HL-60 (cell line): Measurements from ENCODE around the gene CNIH2.

Experiments used
- DNase-seq, 2 experiments: peaks; one replicate each; pipeline ENCODE4 v3.0.0-alpha.2; 2010 to 2020; ENCODE audit warnings: low read depth in 1 of 2, low spot score in 1 of 2
- H3K27ac ChIP-seq: fragments of 250-450 bp; sonication (Bioruptor Pico); replicated peaks from 2 replicates; pipeline ENCODE4 v1.5.1; 2020; ENCODE audit warnings: mild to moderate bottlenecking, moderate library complexity
- H3K27me3 ChIP-seq: fragments of 250-450 bp; sonication (Bioruptor Pico); 2 replicates; pipeline ENCODE4 v1.5.1; 2021; ENCODE audit warnings: mild to moderate bottlenecking, moderate library complexity; ENCODE audit not compliant: insufficient read depth, poor library complexity, severe bottlenecking
- H3K4me3 ChIP-seq: replicated peaks from 2 replicates; pipeline ENCODE4 v1.5.1; 2011; ENCODE audit warnings: mild to moderate bottlenecking, control low read depth, low read length; ENCODE audit not compliant: insufficient read depth
- CTCF ChIP-seq: IDR thresholded peaks from one replicate; pipeline ENCODE4 v1.5.1; 2011; ENCODE audit warnings: low read length, control low read depth, inconsistent platforms; ENCODE audit not compliant: insufficient read depth
- GABPA ChIP-seq: IDR thresholded peaks from 2 replicates; pipeline ENCODE4 v1.6.1; 2012; ENCODE audit warnings: low read depth
- POLR2AphosphoS5 ChIP-seq: IDR thresholded peaks from 2 replicates; pipeline ENCODE4 v1.6.1; 2012; ENCODE audit warnings: low read depth
- REST ChIP-seq: IDR thresholded peaks from 2 replicates; pipeline ENCODE4 v1.6.1; 2012; ENCODE audit warnings: low read depth; ENCODE audit not compliant: insufficient replicate concordance
- SPI1 ChIP-seq: IDR thresholded peaks from 2 replicates; pipeline ENCODE4 v1.6.1; 2012; ENCODE audit warnings: low read depth, mild to moderate bottlenecking, borderline replicate concordance

The CNIH2 gene

GRCh38 chr11:66333220-66333877 lies 55.4 kb downstream of the CNIH2 start:
- DNase-seq: no peak
- no peak overlapping the region for H3K4me3 ChIP-seq
- no peak overlapping the region for H3K27ac ChIP-seq
- no peaks in the 10 kb centered on the region for H3K27me3 ChIP-seq
- TF ChIP-seq SPI1 (no peak), REST (no peak), GABPA (no peak), CTCF (no peak), POLR2AphosphoS5 (no peak)
